Adrenal gland (tissue), 12 donors: ENCODE results near the gene CLDND1. TPM values are rescaled to one million over a fixed set of nuclear protein-coding genes. Genes with fewer than 3 reads are reported as not detected.

ENCODE experiments used
- DNase-seq, 7 donors: peaks; one replicate each; pipeline ENCODE4 v3.0.0-alpha.2; 2019 to 2020
- H3K27ac ChIP-seq, 5 donors: fragments of 200-600 bp; sonication (generic) in 4 of 5; 1 replicate in 3 of 5; 2 replicates in 2 of 5; pipeline versions ENCODE4 v1.5.1 to v1.8.0; 2016 to 2020; ENCODE audit warnings: mild to moderate bottlenecking in 1 of 5
- H3K27me3 ChIP-seq: fragments of 200-600 bp; 2 replicates; pipeline ENCODE4 v1.8.0; 2021
- H3K36me3 ChIP-seq, 2 donors: fragments of 200-600 bp; replicated peaks in 1 of 2; 1 replicate in 1 of 2; 2 replicates in 1 of 2; pipeline versions ENCODE4 v1.5.1 to v1.8.0; 2018 to 2022
- H3K4me1 ChIP-seq, 2 donors: fragments of 200-600 bp; replicated peaks in 1 of 2; 1 replicate in 1 of 2; 2 replicates in 1 of 2; pipeline versions ENCODE4 v1.5.1 to v1.8.0; 2018 to 2021
- H3K4me3 ChIP-seq, 4 donors: fragments of 200-600 bp; sonication (generic) in 3 of 4; one replicate each; pipeline ENCODE4 v1.5.1; 2016 to 2018
- H3K9me3 ChIP-seq, 3 donors: fragments of 200-600 bp; sonication (generic) in 1 of 3; replicated peaks in 1 of 3; 1 replicate in 2 of 3; 2 replicates in 1 of 3; pipeline versions ENCODE4 v1.5.1 to v1.8.0; 2016 to 2021
- CTCF ChIP-seq, 6 experiments: fragments of 450-650 bp in 4 of 6; fragments of 200-600 bp in 2 of 6; sonication (generic) in 1 of 6; IDR thresholded peaks; 1 replicate in 5 of 6; 2 replicates in 1 of 6; pipeline versions ENCODE4 v1.5.1 to v1.8.0; 2016 to 2021; ENCODE audit warnings: antibody characterized with exemption in 6 of 6, mild to moderate bottlenecking in 2 of 6, moderate library complexity in 1 of 6
- POLR2A ChIP-seq, 2 donors: fragments of 450-650 bp; IDR thresholded peaks; one replicate each; pipeline ENCODE4 v1.6.1; 2017; ENCODE audit warnings: antibody characterized with exemption in 2 of 2, mild to moderate bottlenecking in 2 of 2, moderate library complexity in 1 of 2
- WGBS, 4 donors: extraction: QIAGEN DNeasy Blood & Tissue Kit in 2 of 4; methylation state at CpG; one replicate each; pipeline versions ENCODE4 v1.1.5 to v1.1.7; 2013 to 2017; 5-methylcytosine and 5-hydroxymethylcytosine counted together
- intact Hi-C, 2 donors: fragments of 100-400 bp; cut with DNase I; formaldehyde crosslinking; loops; one replicate each; pipeline versions ENCODE4 v1.14.1 to v1.15.0; 2022 to 2023
- polyA plus RNA-seq, 3 donors: library from polyadenylated mRNA; stranded (reverse); fragments of 200-250 nt in 2 of 3; fragments of 350-450 nt in 1 of 3; fragmentation: Illumina TruSeq in 1 of 3; extraction: RNeasy Lipid Tissue Mini Kit (QIAGEN cat#74804) in 1 of 3; gene quantifications; one replicate each; pipeline ENCODE4 v1.2.3, GENCODE V29; 2013 to 2014
- total RNA-seq, 9 donors: library from RNA; depleted of rRNA in 4 of 9; stranded (reverse); fragments of >200 nt in 4 of 9; fragments of 120-200 nt in 1 of 9; fragmentation: NEBNext Ultra II Directional in 1 of 9; extraction: Animal tissue kit (Norgen Biotek cat#: 25700) in 1 of 9; gene quantifications; one replicate each; pipeline versions ENCODE4 v1.1.0 to v1.2.4, GENCODE V29; 2013 to 2023
- donor health status: healthy with polysubstance abuse.
- donor health status: Bipolar disorder and iron deficiency.
- donor health status: DM: yes; HTN: yes; CAD: no.
- donor health status: DM: no; HTN: no; CAD: no.
- donor health status: DM: no; HTN: no; CAD: no.
- donor health status: DM: yes; HTN: yes; CAD: no.

CLDND1 gene
- total and polyA plus RNA-seq, 12 donors: 45.3 to 112 (median 65.2) TPM

GRCh38 chr3:98551236-98551635, 28.5 kb upstream of the CLDND1 start:
- H3K9me3 ChIP-seq: no peaks in the 10 kb centered on the region
- WGBS, 4 donors: 84 to 90% (median 88%) methylated on average over 2 of the region's 2 CpGs
- no peaks in the 10 kb centered on the region for H3K4me1 ChIP-seq
- H3K27ac ChIP-seq: no peak overlapping the region
- TF ChIP-seq POLR2A (IDR thresholded peaks at IDR 0.05): no peak
- no peak for DNase-seq
- intact Hi-C loops: no loop called here
- no peak overlapping the region for H3K4me3 ChIP-seq
- H3K27me3 ChIP-seq: no peaks in the 10 kb centered on the region
- H3K36me3 ChIP-seq: no peaks in the 10 kb centered on the region

GRCh38 chr3:98550833-98551232, 28.1 kb upstream of the CLDND1 start:
- DNase-seq: no peak
- H3K27ac ChIP-seq: no peak overlapping the region
- H3K36me3 ChIP-seq: no peaks in the 10 kb centered on the region
- H3K9me3 ChIP-seq: no peaks in the 10 kb centered on the region
- 91 to 95% (median 94%) methylated on average over 3 of the region's 3 CpGs for WGBS, 4 donors
- intact Hi-C loops: no loop called here
- no peak for TF ChIP-seq CTCF (IDR thresholded peaks at IDR 0.05)
- no peak for TF ChIP-seq POLR2A (IDR thresholded peaks at IDR 0.05)
- H3K27me3 ChIP-seq: no peaks in the 10 kb centered on the region
- H3K4me1 ChIP-seq: no peaks in the 10 kb centered on the region
- no peak overlapping the region for H3K4me3 ChIP-seq

GRCh38 chr3:98548544-98548943, 25.8 kb upstream of the CLDND1 start:
- peaks cover 3% of the 10 kb centered on the region for H3K27me3 ChIP-seq
- H3K9me3 ChIP-seq: no peaks in the 10 kb centered on the region
- DNase-seq: no peak
- intact Hi-C loops: no loop called here
- no peak overlapping the region for H3K27ac ChIP-seq
- no peaks in the 10 kb centered on the region for H3K36me3 ChIP-seq
- 67 to 92% (median 77%) methylated on average over 4 to 5 of the region's 5 CpGs for WGBS, 4 donors
- H3K4me3 ChIP-seq: no peak overlapping the region
- TF ChIP-seq CTCF (IDR thresholded peaks at IDR 0.05): no peak
- no peak for TF ChIP-seq POLR2A (IDR thresholded peaks at IDR 0.05)
- H3K4me1 ChIP-seq: no peaks in the 10 kb centered on the region

GRCh38 chr3:98545940-98546339, 23.2 kb upstream of the CLDND1 start:
- intact Hi-C loops: no loop called here

More at GRCh38 chr3:98545940-98546339, 23.2 kb upstream of the CLDND1 start:
- no peaks in the 10 kb centered on the region for H3K9me3 ChIP-seq
- no peak overlapping the region for H3K27ac ChIP-seq
- 53 to 59% (median 58%) methylated on average over 5 of the region's 5 CpGs for WGBS, 4 donors
- no peak overlapping the region for H3K4me3 ChIP-seq
- no peak for DNase-seq
- H3K4me1 ChIP-seq: no peaks in the 10 kb centered on the region
- no peak for TF ChIP-seq POLR2A (IDR thresholded peaks at IDR 0.05)
- TF ChIP-seq CTCF (IDR thresholded peaks at IDR 0.05): no peak
- H3K27me3 ChIP-seq: peaks cover 3% of the 10 kb centered on the region
- H3K36me3 ChIP-seq: no peaks in the 10 kb centered on the region
